Spleen (tissue), 11 donors: Measurements from ENCODE around the gene KIF21B. TPM values are rescaled to one million over a fixed set of nuclear protein-coding genes. Genes with fewer than 3 reads are reported as not detected.

Source experiments
- DNase-seq: peaks from one replicate; pipeline ENCODE4 v3.0.0-alpha.2; 2020
- H3K27ac ChIP-seq, 8 donors: fragments of 200-600 bp; sonication (generic) in 7 of 8; 1 replicate in 4 of 8; 2 replicates in 4 of 8; pipeline versions ENCODE4 v1.5.0 to v1.8.0; 2016 to 2021; ENCODE audit warnings: inconsistent platforms in 4 of 8, mild to moderate bottlenecking in 4 of 8, moderate library complexity in 1 of 8
- H3K27me3 ChIP-seq, 7 donors: fragments of 200-600 bp; sonication (generic) in 6 of 7; replicated peaks in 1 of 7; 1 replicate in 4 of 7; 2 replicates in 3 of 7; pipeline versions ENCODE4 v1.5.0 to v1.8.0; 2016 to 2021; ENCODE audit warnings: inconsistent platforms in 3 of 7, mild to moderate bottlenecking in 1 of 7
- H3K36me3 ChIP-seq, 6 donors: fragments of 200-600 bp; sonication (generic) in 5 of 6; 1 replicate in 4 of 6; 2 replicates in 2 of 6; pipeline versions ENCODE4 v1.5.0 to v1.8.0; 2016 to 2021; ENCODE audit warnings: inconsistent platforms in 2 of 6
- H3K4me1 ChIP-seq, 6 donors: fragments of 200-600 bp; sonication (generic) in 5 of 6; 1 replicate in 3 of 6; 2 replicates in 3 of 6; pipeline versions ENCODE4 v1.5.0 to v1.8.0; 2016 to 2021; ENCODE audit warnings: inconsistent platforms in 3 of 6
- H3K4me3 ChIP-seq, 8 donors: fragments of 200-600 bp; sonication (generic) in 7 of 8; 1 replicate in 4 of 8; 2 replicates in 4 of 8; pipeline versions ENCODE4 v1.5.0 to v1.8.0; 2016 to 2021; ENCODE audit warnings: inconsistent platforms in 4 of 8, mild to moderate bottlenecking in 4 of 8, moderate library complexity in 2 of 8
- H3K9me3 ChIP-seq, 8 donors: fragments of 200-600 bp; sonication (generic) in 7 of 8; 1 replicate in 4 of 8; 2 replicates in 4 of 8; pipeline versions ENCODE4 v1.5.0 to v1.8.0; 2016 to 2021; ENCODE audit warnings: inconsistent platforms in 4 of 8
- POLR2A ChIP-seq, 3 donors: fragments of 450-650 bp; IDR thresholded peaks; one replicate each; pipeline ENCODE4 v1.5.1; 2017; ENCODE audit warnings: antibody characterized with exemption in 3 of 3, mild to moderate bottlenecking in 1 of 3
- POLR2AphosphoS5 ChIP-seq, 3 donors: sonication (generic); formaldehyde crosslinking; IDR thresholded peaks; one replicate each; pipeline ENCODE4 v1.5.1; 2017; ENCODE audit warnings: antibody characterized with exemption in 3 of 3
- WGBS, 5 donors: extraction: QIAGEN DNeasy Blood & Tissue Kit in 3 of 5; methylation state at CpG; one replicate each; pipeline versions ENCODE4 v1.1.5 to v1.1.7; 2013 to 2018; 5-methylcytosine and 5-hydroxymethylcytosine counted together
- intact Hi-C: fragments of 100-400 bp; cut with DNase I; formaldehyde crosslinking; loops from one replicate; pipeline ENCODE4 v1.15.0; 2023; ENCODE audit warnings: low total_unique reads
- polyA plus RNA-seq, 3 donors: library from polyadenylated mRNA; stranded (reverse); fragments of 200-250 nt; gene quantifications; one replicate each; pipeline ENCODE4 v1.2.1, GENCODE V29; 2013
- total RNA-seq, 7 donors: library from RNA; depleted of rRNA in 3 of 7; stranded (reverse); fragments of >200 nt in 3 of 7; fragmentation: NEBNext Ultra II Directional in 4 of 7; extraction: Animal tissue kit (Norgen Biotek cat#: 25700) in 4 of 7; gene quantifications; one replicate each; pipeline versions ENCODE4 v1.1.0 to v1.2.1, GENCODE V29; 2016 to 2021
- TF ChIP-seq, protein P1 (sequence below), 11 experiments: fragments of 200-600 bp in 7 of 11; fragments of 450-650 bp in 4 of 11; sonication (generic) in 4 of 11; IDR thresholded peaks in 8 of 11; conservative IDR thresholded peaks in 3 of 11; 1 replicate in 7 of 11; 2 replicates in 4 of 11; pipeline versions ENCODE4 v1.4.0 to v1.8.0; 2016 to 2021; ENCODE audit warnings: antibody characterized with exemption in 11 of 11, inconsistent platforms in 4 of 11, mild to moderate bottlenecking in 1 of 11
- donor health status: healthy with polysubstance abuse.
- donor health status: DM: no; HTN: no; CAD: no; lungs with moderate emphysema.
- donor health status: DM: no; HTN: no; CAD: no.
- donor health status: Bipolar disorder and iron deficiency.
- donor health status: healthy.
- donor health status: DM: no; HTN: no; CAD: no.
- donor health status: DM: yes; HTN: yes; CAD: no.

The KIF21B gene
- total and polyA plus RNA-seq, 10 donors, result 3.0 to 49.0 (median 28.1) TPM

DNA sequence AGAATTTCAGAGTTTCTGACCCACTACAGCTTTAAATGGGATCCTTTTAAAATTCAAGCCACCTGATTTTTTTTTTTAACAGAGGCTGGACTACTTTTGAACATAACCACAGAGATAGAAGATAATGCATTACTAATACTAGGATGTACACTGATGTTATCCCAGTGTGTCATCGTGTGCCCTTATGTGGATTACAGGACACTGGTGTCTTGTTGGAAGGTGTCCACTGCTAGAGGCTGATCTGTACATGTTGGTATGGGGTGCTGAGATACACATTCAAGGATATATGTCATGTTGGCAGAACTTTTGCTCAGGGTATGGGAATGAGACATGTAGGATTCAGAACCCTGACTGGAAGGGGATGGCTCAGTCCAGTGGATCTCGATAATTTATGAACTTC, 72.5 kb downstream of the KIF21B start:
- Histone ChIP-seq H3K27me3 (no peaks in the 10 kb centered on the region), H3K36me3 (no peaks in the 10 kb centered on the region), H3K4me1 (no peaks in the 10 kb centered on the region), H3K4me3 (no peak overlapping the region), H3K9me3 (peaks cover 0 to 12% (median 7%) of the 10 kb centered on the region in 8 donors), H3K27ac (no peak overlapping the region)
- no peak for TF ChIP-seq POLR2AphosphoS5 (IDR thresholded peaks at IDR 0.05)
- TF ChIP-seq, protein P1, sequence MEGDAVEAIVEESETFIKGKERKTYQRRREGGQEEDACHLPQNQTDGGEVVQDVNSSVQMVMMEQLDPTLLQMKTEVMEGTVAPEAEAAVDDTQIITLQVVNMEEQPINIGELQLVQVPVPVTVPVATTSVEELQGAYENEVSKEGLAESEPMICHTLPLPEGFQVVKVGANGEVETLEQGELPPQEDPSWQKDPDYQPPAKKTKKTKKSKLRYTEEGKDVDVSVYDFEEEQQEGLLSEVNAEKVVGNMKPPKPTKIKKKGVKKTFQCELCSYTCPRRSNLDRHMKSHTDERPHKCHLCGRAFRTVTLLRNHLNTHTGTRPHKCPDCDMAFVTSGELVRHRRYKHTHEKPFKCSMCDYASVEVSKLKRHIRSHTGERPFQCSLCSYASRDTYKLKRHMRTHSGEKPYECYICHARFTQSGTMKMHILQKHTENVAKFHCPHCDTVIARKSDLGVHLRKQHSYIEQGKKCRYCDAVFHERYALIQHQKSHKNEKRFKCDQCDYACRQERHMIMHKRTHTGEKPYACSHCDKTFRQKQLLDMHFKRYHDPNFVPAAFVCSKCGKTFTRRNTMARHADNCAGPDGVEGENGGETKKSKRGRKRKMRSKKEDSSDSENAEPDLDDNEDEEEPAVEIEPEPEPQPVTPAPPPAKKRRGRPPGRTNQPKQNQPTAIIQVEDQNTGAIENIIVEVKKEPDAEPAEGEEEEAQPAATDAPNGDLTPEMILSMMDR (IDR thresholded peaks at IDR 0.05 in 8 of 11, conservative IDR thresholded peaks at IDR 0.05 in 3 of 11), result no peak
- TF ChIP-seq POLR2A (IDR thresholded peaks at IDR 0.05), result no peak
- WGBS, 5 donors, result 89 to 94% (median 92%) methylated on average over 2 of the region's 2 CpGs
- intact Hi-C loops, result no loop called here
- no peak for DNase-seq

DNA sequence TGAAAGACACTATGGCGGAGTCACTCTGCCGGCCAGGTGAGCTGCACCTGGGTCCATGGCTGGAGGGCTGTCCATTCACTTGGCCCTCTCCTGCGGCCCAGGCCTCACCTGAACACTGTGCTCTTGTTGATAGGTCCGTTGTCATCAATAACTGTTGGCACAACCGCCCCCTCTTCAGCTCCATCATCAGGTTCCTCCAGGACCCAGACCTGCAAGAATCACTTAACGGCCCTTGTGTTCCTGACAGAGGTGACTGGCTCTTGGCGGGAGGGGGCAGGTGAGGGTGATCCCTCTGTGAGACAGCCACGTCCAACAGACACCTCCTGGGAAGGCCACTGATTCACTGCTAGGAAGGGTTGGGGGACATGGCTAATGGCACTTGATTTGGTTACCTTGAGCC, 73.9 kb downstream of the KIF21B start:
- intact Hi-C loops, result no loop called here
- Histone ChIP-seq H3K4me1 (no peaks in the 10 kb centered on the region), H3K27me3 (no peaks in the 10 kb centered on the region), H3K9me3 (peaks cover 0 to 12% (median 7%) of the 10 kb centered on the region in 8 donors), H3K36me3 (no peaks in the 10 kb centered on the region), H3K27ac (no peak overlapping the region), H3K4me3 (no peak overlapping the region)
- peak; percentile 48 for DNase-seq
- 91 to 94% (median 93%) methylated on average over 8 of the region's 8 CpGs for WGBS, 5 donors
- TF ChIP-seq POLR2AphosphoS5 (IDR thresholded peaks at IDR 0.05) (no peak), POLR2A (IDR thresholded peaks at IDR 0.05) (no peak)
- TF ChIP-seq, protein P1 (IDR thresholded peaks at IDR 0.05 in 8 of 11, conservative IDR thresholded peaks at IDR 0.05 in 3 of 11), result no peak

DNA sequence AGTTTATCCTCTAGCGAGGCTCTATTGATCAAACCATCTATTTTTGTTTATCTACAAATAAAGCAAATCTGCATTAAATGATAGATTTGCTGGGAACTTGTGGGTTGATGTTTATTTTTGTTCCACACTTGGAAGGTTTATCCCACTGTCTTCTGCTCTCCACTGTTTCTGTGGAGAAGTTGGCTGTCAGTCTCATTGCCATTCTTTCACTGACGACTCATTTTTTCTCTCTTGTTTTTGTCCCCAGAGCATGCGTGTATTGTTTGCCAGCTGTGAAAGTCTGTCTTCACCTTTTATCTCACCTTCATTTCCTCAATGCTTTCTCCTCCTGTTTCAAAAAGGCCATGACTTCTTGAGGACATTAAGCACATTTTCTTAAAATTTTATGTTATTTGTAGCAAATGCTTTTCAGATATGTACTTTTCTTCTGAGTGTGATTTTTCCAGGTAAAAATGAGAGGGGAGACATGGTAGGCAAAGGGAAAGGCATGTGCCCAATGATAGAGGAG, 76.4 kb downstream of the KIF21B start:
- no peaks in the 10 kb centered on the region for H3K36me3 ChIP-seq
- DNase-seq, result no peak
- no peaks in the 10 kb centered on the region for H3K27me3 ChIP-seq
- H3K27ac ChIP-seq, result no peak overlapping the region
- H3K4me1 ChIP-seq, result no peaks in the 10 kb centered on the region
- peaks cover 0 to 12% (median 7%) of the 10 kb centered on the region in 8 donors for H3K9me3 ChIP-seq
- no peak overlapping the region for H3K4me3 ChIP-seq
- TF ChIP-seq POLR2A (IDR thresholded peaks at IDR 0.05) (no peak), POLR2AphosphoS5 (IDR thresholded peaks at IDR 0.05) (no peak)
- TF ChIP-seq, protein P1 (IDR thresholded peaks at IDR 0.05 in 8 of 11, conservative IDR thresholded peaks at IDR 0.05 in 3 of 11), result no peak
- intact Hi-C loops, result no loop called here
- WGBS, 5 donors, result 87 to 91% (median 89%) methylated on average over 3 of the region's 3 CpGs

DNA sequence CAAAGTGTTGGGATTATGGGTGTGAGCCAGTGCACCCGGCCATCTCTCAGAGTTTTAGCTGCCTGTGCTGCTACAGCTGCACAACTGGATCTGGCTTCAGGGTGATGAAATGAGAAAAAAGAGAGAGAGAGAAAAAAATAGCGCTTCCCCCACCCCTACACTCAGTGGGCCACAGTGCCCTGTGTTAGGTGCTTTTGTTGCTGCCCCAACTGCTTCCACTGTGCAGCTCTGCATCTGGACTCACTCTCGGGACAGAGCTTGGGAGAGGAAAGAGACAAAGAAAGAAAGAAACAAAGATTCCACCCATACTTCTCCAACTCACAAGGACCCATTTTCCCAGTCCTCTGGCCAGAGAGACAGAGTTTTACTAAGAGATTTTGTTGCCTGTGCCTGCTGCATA, 78.4 kb downstream of the KIF21B start:
- H3K4me3 ChIP-seq, result no peak overlapping the region
- 68 to 89% (median 85%) methylated on average over 3 of the region's 3 CpGs for WGBS, 5 donors
- H3K36me3 ChIP-seq, result no peaks in the 10 kb centered on the region
- peaks cover 0 to 26% (median 18%) of the 10 kb centered on the region in 8 donors for H3K9me3 ChIP-seq
- H3K4me1 ChIP-seq, result no peaks in the 10 kb centered on the region
- intact Hi-C loops, result no loop called here
- TF ChIP-seq POLR2AphosphoS5 (IDR thresholded peaks at IDR 0.05), result no peak
- TF ChIP-seq, protein P1 (IDR thresholded peaks at IDR 0.05 in 8 of 11, conservative IDR thresholded peaks at IDR 0.05 in 3 of 11), result no peak
- no peak for TF ChIP-seq POLR2A (IDR thresholded peaks at IDR 0.05)
- no peak overlapping the region for H3K27ac ChIP-seq
- DNase-seq, result peak; percentile 9
- no peaks in the 10 kb centered on the region for H3K27me3 ChIP-seq
